GM12872 (cell line): ENCODE measurements around the gene ANKS1A.

Experiments used
- CTCF ChIP-seq: IDR thresholded peaks from 3 replicates; pipeline ENCODE4 v1.5.1; 2011; ENCODE audit warnings: low read depth, mild to moderate bottlenecking, low read length, moderate library complexity; ENCODE audit not compliant: insufficient read depth

The ANKS1A gene

GRCh38 chr6:34859951-34860350 lies 29.1 kb upstream of the ANKS1A start:
- no peak for TF ChIP-seq CTCF

DNA sequence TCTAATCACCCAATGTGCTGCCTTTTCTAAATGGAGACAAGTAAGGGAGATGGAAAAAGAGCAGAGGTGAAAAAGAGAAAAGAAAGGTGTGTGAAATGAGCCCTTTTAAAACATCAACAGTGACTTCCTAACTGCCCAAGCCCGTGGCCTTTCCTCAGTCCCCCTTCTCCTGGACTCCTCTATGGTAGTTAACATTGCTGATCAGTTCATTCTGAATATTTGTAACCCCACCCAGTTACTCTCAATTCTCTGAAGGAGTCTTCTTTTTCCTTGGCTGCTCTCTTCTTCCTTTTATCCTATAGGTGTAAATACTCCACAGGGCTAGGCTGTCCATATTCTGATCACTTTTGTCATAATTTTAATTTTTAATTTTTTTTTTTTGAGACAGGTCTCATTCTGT lies 28.3 kb upstream of the ANKS1A start:
- no peak for TF ChIP-seq CTCF

GRCh38 chr6:34864007-34864406 lies 25.0 kb upstream of the ANKS1A start:
- no peak for TF ChIP-seq CTCF

GRCh38 chr6:34865107-34865506 lies 23.9 kb upstream of the ANKS1A start:
- TF ChIP-seq CTCF = no peak

- TF ChIP-seq CTCF = no peak
Measured at GRCh38 chr6:34866509-34866908, 22.5 kb upstream of the ANKS1A start.

DNA sequence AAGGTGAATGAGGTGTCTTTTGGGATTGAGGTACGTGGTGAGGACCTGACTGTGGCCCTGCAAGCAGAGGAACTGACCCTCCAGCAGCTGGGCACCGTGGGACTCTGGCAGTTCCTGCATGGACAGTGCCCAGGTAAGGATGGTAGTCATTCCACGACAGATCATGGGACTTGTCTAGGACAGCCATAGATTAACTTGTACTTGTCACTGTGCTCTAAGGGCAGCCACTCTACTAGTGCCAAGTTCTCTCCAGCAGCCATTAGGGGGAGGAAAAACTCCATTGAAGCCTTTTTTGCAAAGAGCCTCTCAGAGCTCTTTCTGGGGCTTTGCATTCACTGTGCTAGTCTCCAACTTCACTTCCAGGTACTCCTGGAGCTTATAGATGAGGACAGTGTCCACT lies 21.6 kb upstream of the ANKS1A start:
- TF ChIP-seq CTCF = peak; percentile 24; the same call in 1 of the 3 replicates

DNA sequence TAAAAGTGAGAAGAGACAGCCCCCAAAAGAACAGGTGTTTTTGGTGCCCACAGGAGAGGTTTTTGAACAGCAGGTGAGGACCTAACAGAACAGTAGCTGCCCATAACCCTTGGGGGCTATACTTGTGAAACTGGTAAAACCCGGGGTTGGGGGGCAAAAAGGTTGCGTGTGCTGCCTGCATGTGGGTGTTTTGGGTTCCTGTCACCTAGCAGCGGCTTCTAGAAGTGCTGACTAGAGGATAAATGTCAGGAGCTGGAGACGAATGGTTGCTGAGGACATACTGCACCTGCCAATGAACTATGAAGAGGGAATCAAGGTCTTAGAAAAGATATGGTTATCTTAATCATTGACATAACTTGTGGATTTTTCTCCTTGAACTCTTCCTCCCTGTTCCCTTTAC lies 17.2 kb upstream of the ANKS1A start:
- no peak for TF ChIP-seq CTCF

GRCh38 chr6:34872332-34872731 lies 16.7 kb upstream of the ANKS1A start:
- TF ChIP-seq CTCF = no peak
